Gastroesophageal sphincter (tissue), 4 donors: ENCODE data around the gene SH3PXD2B. TPM values are rescaled to one million over a fixed set of nuclear protein-coding genes. Genes with fewer than 3 reads are reported as not detected.
"Not testable (repeated sequence)": the region's sequence is repeated elsewhere in the genome, so short reads cannot be mapped to it uniquely, and the experiment has no call there.

Source experiments
- ATAC-seq: fragments of 150-250 bp; one replicate; pipeline ENCODE4 v1.9.1; 2016; ENCODE audit warnings: mild to moderate bottlenecking, moderate library complexity
- H3K27ac ChIP-seq, 4 donors: fragments of 200-600 bp; sonication (generic) in 3 of 4; 1 replicate in 3 of 4; 2 replicates in 1 of 4; pipeline ENCODE4 v1.5.1; 2016 to 2019
- H3K27me3 ChIP-seq: fragments of 200-600 bp; sonication (generic); one replicate; pipeline ENCODE4 v1.5.1; 2019
- H3K36me3 ChIP-seq, 2 donors: fragments of 200-600 bp; sonication (generic); one replicate each; pipeline ENCODE4 v1.5.1; 2019; ENCODE audit warnings: control low read depth in 1 of 2
- H3K4me1 ChIP-seq, 3 donors: fragments of 200-600 bp; sonication (generic); 1 replicate in 2 of 3; 2 replicates in 1 of 3; pipeline ENCODE4 v1.5.1; 2016 to 2019; ENCODE audit warnings: control low read depth in 2 of 3
- H3K4me3 ChIP-seq, 2 donors: fragments of 200-600 bp; sonication (generic); one replicate each; pipeline ENCODE4 v1.5.1; 2019; ENCODE audit warnings: mild to moderate bottlenecking in 1 of 2, moderate library complexity in 1 of 2
- H3K9me3 ChIP-seq, 3 donors: fragments of 200-600 bp; sonication (generic); one replicate each; pipeline ENCODE4 v1.5.1; 2017 to 2019; ENCODE audit warnings: control low read depth in 2 of 3
- EP300 ChIP-seq: sonication (generic); formaldehyde crosslinking; IDR thresholded peaks from one replicate; pipeline ENCODE4 v1.6.1; 2017; ENCODE audit warnings: antibody characterized with exemption, mild to moderate bottlenecking
- POLR2A ChIP-seq, 2 donors: fragments of 450-650 bp; IDR thresholded peaks; one replicate each; pipeline ENCODE4 v1.6.1; 2017; ENCODE audit warnings: antibody characterized with exemption in 2 of 2, mild to moderate bottlenecking in 2 of 2, moderate library complexity in 1 of 2
- POLR2AphosphoS5 ChIP-seq: sonication (generic); formaldehyde crosslinking; IDR thresholded peaks from one replicate; pipeline ENCODE4 v1.6.1; 2017; ENCODE audit warnings: antibody characterized with exemption
- WGBS, 2 donors: methylation state at CpG; one replicate each; pipeline ENCODE4 v1.1.5; 2018; ENCODE audit warnings: low coverage in 1 of 2; 5-methylcytosine and 5-hydroxymethylcytosine counted together
- total RNA-seq, 4 donors: library from RNA; depleted of rRNA; stranded (reverse); fragments of >200 nt; gene quantifications; one replicate each; pipeline ENCODE4 v1.1.0, GENCODE V29; 2016
- TF ChIP-seq, protein P1 (sequence below), 4 experiments: fragments of 200-600 bp in 2 of 4; fragments of 450-650 bp in 2 of 4; sonication (generic) in 1 of 4; IDR thresholded peaks; one replicate each; pipeline ENCODE4 v1.5.1; 2017 to 2019; ENCODE audit warnings: antibody characterized with exemption in 4 of 4, mild to moderate bottlenecking in 2 of 4, moderate library complexity in 2 of 4

SH3PXD2B gene
- total RNA-seq, 4 donors from 2014 or later: 40.2 to 80.9 (median 56.0) TPM

DNA sequence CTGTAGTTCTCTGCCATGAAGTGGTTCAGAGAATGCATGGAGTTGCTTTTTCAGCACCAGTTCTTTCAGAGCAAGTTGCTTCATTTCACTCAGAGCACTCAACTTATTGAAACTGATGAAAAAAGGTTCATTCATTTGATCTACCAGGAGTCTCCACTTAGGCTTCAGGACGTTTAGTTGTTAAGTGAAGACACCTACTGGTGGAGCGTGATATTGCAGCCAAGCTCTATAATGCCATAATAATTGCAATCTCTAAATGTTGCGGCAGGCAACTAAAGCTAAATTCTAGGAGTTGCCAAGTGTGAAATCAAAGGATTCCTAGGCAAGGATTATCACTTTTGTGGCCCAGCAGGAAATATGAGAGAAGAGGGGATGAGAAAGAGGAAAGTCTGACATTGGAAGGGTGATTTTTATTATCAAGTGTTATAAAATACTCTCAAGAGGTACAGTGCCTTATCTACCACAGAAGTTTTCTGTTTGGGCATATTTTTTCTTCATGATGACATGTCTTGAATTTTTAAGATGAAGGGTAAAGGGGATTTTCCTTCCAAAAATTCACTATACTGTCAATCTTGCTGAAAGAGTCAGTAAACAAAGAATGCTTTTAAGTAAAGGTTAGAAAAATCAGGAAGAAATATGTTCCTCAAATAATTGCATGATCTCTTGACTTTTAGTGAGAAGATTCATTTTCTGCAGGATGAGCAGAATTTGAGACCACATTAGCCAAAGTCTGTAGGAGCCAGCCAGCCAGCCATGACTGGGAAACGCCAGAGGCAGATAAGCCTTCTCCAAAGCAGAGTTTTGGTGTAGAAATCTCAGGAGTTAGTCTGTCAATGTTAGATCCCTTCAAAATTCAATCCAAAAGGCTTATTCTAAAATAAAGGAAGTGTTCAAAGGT lies 83.4 kb downstream of the SH3PXD2B start:
- H3K4me1 ChIP-seq: no peaks in the 10 kb centered on the region
- H3K4me3 ChIP-seq: no peak overlapping the region
- H3K9me3 ChIP-seq: peaks cover 0 to 10% (median 0%) of the 10 kb centered on the region in 3 donors
- H3K27ac ChIP-seq: no peak overlapping the region
- peaks cover 0 to 86% of the 10 kb centered on the region in 2 donors for H3K36me3 ChIP-seq
- TF ChIP-seq, protein P1, sequence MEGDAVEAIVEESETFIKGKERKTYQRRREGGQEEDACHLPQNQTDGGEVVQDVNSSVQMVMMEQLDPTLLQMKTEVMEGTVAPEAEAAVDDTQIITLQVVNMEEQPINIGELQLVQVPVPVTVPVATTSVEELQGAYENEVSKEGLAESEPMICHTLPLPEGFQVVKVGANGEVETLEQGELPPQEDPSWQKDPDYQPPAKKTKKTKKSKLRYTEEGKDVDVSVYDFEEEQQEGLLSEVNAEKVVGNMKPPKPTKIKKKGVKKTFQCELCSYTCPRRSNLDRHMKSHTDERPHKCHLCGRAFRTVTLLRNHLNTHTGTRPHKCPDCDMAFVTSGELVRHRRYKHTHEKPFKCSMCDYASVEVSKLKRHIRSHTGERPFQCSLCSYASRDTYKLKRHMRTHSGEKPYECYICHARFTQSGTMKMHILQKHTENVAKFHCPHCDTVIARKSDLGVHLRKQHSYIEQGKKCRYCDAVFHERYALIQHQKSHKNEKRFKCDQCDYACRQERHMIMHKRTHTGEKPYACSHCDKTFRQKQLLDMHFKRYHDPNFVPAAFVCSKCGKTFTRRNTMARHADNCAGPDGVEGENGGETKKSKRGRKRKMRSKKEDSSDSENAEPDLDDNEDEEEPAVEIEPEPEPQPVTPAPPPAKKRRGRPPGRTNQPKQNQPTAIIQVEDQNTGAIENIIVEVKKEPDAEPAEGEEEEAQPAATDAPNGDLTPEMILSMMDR (IDR thresholded peaks at IDR 0.05): peak; percentile 42 to 54 (median 48)
- TF ChIP-seq POLR2A (IDR thresholded peaks at IDR 0.05) (no peak), EP300 (no peak), POLR2AphosphoS5 (no peak)
- H3K27me3 ChIP-seq: no peaks in the 10 kb centered on the region
- WGBS, 2 donors: 45 to 54% methylated on average over 4 of the region's 4 CpGs
- no peak for ATAC-seq

DNA sequence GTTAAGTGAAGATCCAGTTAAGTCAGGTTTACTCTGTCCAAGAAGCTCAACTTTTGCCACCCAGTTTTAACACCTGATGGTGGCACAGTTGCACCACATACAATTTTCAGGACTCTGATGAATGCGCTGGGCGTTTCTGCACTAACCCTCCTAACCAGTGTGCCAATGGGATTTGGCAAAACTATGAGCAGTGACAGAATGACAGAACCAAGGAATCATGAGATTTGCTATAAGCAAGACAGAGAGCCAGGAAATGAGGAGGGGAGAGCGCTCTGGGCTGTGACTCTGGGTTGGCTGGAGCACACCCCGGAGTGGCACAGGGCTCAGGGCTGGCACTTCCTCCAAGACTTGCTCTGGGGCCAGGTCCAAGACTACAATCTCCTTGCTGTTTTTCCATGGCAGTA lies 84.1 kb downstream of the SH3PXD2B start:
- no peaks in the 10 kb centered on the region for H3K4me1 ChIP-seq
- ATAC-seq: peak; percentile 53
- TF ChIP-seq POLR2AphosphoS5 (peak; percentile 45), EP300 (no peak)
- no peaks in the 10 kb centered on the region for H3K27me3 ChIP-seq
- no peak overlapping the region for H3K4me3 ChIP-seq
- H3K27ac ChIP-seq: no peak overlapping the region
- peaks cover 0 to 10% (median 0%) of the 10 kb centered on the region in 3 donors for H3K9me3 ChIP-seq
- peaks cover 0 to 86% of the 10 kb centered on the region in 2 donors for H3K36me3 ChIP-seq
- whole genome bisulfite sequencing, 2 donors: 44 to 52% methylated on average over 3 to 4 of the region's 4 CpGs

DNA sequence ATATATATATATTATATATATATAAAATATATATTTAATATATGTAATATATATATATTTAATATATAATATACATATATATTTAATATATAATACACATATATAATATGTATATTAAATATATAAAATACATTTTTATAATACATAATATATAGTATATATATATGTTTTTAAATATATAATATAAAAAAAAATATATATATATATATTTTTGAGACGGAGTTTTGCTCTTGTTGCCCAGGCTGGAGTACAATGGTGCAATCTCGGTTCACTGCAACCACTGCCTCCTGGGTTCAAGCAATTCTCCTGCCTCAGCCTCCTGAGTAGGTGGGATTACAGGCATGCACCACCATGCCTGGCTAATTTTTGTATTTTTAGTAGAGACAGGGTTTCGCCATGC lies 85.6 kb downstream of the SH3PXD2B start:
- H3K9me3 ChIP-seq: peaks cover 0 to 10% (median 0%) of the 10 kb centered on the region in 3 donors
- peaks cover 0 to 85% of the 10 kb centered on the region in 2 donors for H3K36me3 ChIP-seq
- not testable (repeated sequence) for H3K4me1 ChIP-seq, H3K27me3 ChIP-seq, H3K27ac ChIP-seq, H3K4me3 ChIP-seq, ATAC-seq
- 94 to 95% methylated on average over 2 to 3 of the region's 3 CpGs for WGBS, 2 donors

GRCh38 chr5:172365948-172366608 lies 88.2 kb downstream of the SH3PXD2B start:
- ATAC-seq: no peak
- no peak overlapping the region for H3K4me3 ChIP-seq
- no peak for TF ChIP-seq POLR2A (IDR thresholded peaks at IDR 0.05)
- TF ChIP-seq, protein P1 (IDR thresholded peaks at IDR 0.05): no peak
- no peak for TF ChIP-seq EP300
- no peaks in the 10 kb centered on the region for H3K27me3 ChIP-seq
- 90% methylated on average over 3 of the region's 4 CpGs for WGBS, 2 donors
- no peaks in the 10 kb centered on the region for H3K4me1 ChIP-seq
- no peak overlapping the region for H3K27ac ChIP-seq
- peaks cover 0 to 85% of the 10 kb centered on the region in 2 donors for H3K36me3 ChIP-seq
- peaks cover 0 to 4% (median 0%) of the 10 kb centered on the region in 3 donors for H3K9me3 ChIP-seq

DNA sequence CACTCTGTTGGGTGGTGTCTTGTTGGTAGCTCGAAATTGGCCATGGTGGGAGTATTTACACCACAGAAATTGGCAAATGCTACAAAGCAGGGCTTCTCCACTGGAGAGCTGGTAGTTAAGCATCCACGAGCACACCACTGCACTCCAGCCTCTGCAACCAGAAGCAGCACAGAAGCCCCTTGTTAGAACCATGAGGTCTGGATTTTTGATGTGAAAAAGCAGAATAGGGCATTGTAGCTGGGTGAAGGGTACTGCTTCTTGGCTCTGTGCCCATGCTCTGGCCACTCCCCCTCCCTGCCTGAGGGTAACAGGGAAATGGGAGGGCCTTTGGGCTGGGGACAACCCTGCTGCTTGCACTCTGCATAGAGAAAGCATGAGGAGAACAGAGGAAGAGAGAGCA lies 89.6 kb downstream of the SH3PXD2B start:
- H3K36me3 ChIP-seq: peaks cover 0 to 88% of the 10 kb centered on the region in 2 donors
- ATAC-seq: peak; percentile 5
- no peaks in the 10 kb centered on the region for H3K4me1 ChIP-seq
- TF ChIP-seq, protein P1 (IDR thresholded peaks at IDR 0.05): no peak
- no peak for TF ChIP-seq POLR2A (IDR thresholded peaks at IDR 0.05)
- no peak for TF ChIP-seq EP300
- no peak for TF ChIP-seq POLR2AphosphoS5
- H3K27ac ChIP-seq: no peak overlapping the region
- H3K9me3 ChIP-seq: no peaks in the 10 kb centered on the region
- WGBS, 2 donors: 100% methylated on average over 1 of the region's 2 CpGs; no CpG with 5 or more reads in 1 of the 2 donors
- no peaks in the 10 kb centered on the region for H3K27me3 ChIP-seq
- no peak overlapping the region for H3K4me3 ChIP-seq
